GM12878 (cell line): Measurements from ENCODE around the gene KRT14. TPM values are rescaled to one million over a fixed set of nuclear protein-coding genes. Genes with fewer than 3 reads are reported as not detected.

Experiments
- ATAC-seq: fragments of 200-7000 bp; cut with Tn5 transposase; 3 replicates; pipeline ENCODE4 v1.9.1; 2020; ENCODE audit warnings: mild to moderate bottlenecking, moderate library complexity
- BruUV-seq: library from RNA; stranded (reverse); fragments of 400-500 nt; replicated peaks from 2 replicates; lab custom pipeline; 2021; lab: Mats Ljungman, UMichigan
- CTCF ChIA-PET: fragments of 300-600 bp; sonication (Branson Sonifier 250); formaldehyde crosslinking; extraction: SDS; loops from one replicate; lab custom pipeline; 2021; ENCODE audit warnings: inconsistent platforms; lab: Yijun Ruan, JAX
- POLR2A ChIA-PET: fragments of 350-600 bp; formaldehyde crosslinking; extraction: SDS; loops from one replicate; lab custom pipeline; 2021; ENCODE audit warnings: inconsistent platforms; lab: Charles Lee
- RAD21 ChIA-PET: fragments of 300-600 bp; sonication (Branson Sonifier 250); formaldehyde crosslinking; loops from one replicate; lab custom pipeline; 2023; ENCODE audit warnings: antibody characterized with exemption; ENCODE audit not compliant: unreplicated experiment; lab: Charles Lee
- SMC1A ChIA-PET: fragments of 300-600 bp; sonication (Branson Sonifier 250); formaldehyde crosslinking; loops from one replicate; lab custom pipeline; 2023; ENCODE audit not compliant: unreplicated experiment, uncharacterized antibody; lab: Charles Lee
- DNase-seq: peaks from one replicate; pipeline ENCODE4 v3.0.0-alpha.2; 2011; ENCODE audit warnings: low read depth, low spot score
- FAIRE-seq: peaks from 3 replicates; lab custom pipeline; 2011; peaks lifted over from hg19 to GRCh38; lab: Jason Lieb, UNC
- H2AFZ ChIP-seq: 2 replicates; pipeline ENCODE4 v1.6.0; 2011; ENCODE audit warnings: low read depth, low read length, control low read depth; ENCODE audit not compliant: control insufficient read depth
- H3K27ac ChIP-seq: 2 replicates; pipeline ENCODE4 v1.5.1; 2011; ENCODE audit warnings: control low read depth; ENCODE audit not compliant: control insufficient read depth, insufficient read depth
- H3K27me3 ChIP-seq, 2 experiments: replicated peaks in 1 of 2; 2 replicates each; pipeline versions ENCODE4 v1.6.0 to v1.6.1; 2011; ENCODE audit warnings: low read length in 1 of 2; ENCODE audit not compliant: control insufficient read depth in 2 of 2, insufficient read depth in 2 of 2
- H3K36me3 ChIP-seq, 2 experiments: 2 replicates each; pipeline ENCODE4 v1.5.1; 2011; ENCODE audit warnings: low read length in 1 of 2; ENCODE audit not compliant: control insufficient read depth in 2 of 2, insufficient read depth in 2 of 2
- H3K4me1 ChIP-seq: 2 replicates; pipeline ENCODE4 v1.6.1; 2011; ENCODE audit warnings: mild to moderate bottlenecking, low read length, moderate library complexity, mixed read lengths; ENCODE audit not compliant: control insufficient read depth, insufficient read depth
- H3K4me2 ChIP-seq: 2 replicates; pipeline ENCODE4 v1.6.0; 2011; ENCODE audit warnings: control low read depth; ENCODE audit not compliant: control insufficient read depth, insufficient read depth
- H3K4me3 ChIP-seq: fragments of 200-600 bp; sonication (generic); 2 replicates; pipeline ENCODE4 v1.5.1; 2016
- H3K79me2 ChIP-seq: 2 replicates; pipeline ENCODE4 v1.6.0; 2011; ENCODE audit warnings: low read length; ENCODE audit not compliant: control insufficient read depth, insufficient read depth
- H3K9ac ChIP-seq: 2 replicates; pipeline ENCODE4 v1.8.0; 2011; ENCODE audit warnings: low read length, control low read depth, mixed read lengths; ENCODE audit not compliant: control insufficient read depth, insufficient read depth
- H3K9me3 ChIP-seq: replicated peaks from 3 replicates; pipeline ENCODE4 v1.5.1; 2011; ENCODE audit warnings: mild to moderate bottlenecking, low read length; ENCODE audit not compliant: control insufficient read depth, insufficient read depth
- H4K20me1 ChIP-seq: 2 replicates; pipeline ENCODE4 v1.6.0; 2011; ENCODE audit not compliant: control insufficient read depth, insufficient read depth
- CBFB ChIP-seq: IDR thresholded peaks from 2 replicates; pipeline ENCODE4 v1.6.1; 2016; ENCODE audit warnings: antibody characterized with exemption, low read depth
- CEBPB ChIP-seq, 2 experiments: fragments of 150-350 bp in 1 of 2; IDR thresholded peaks; 2 replicates each; pipeline ENCODE4 v1.6.1; 2012 to 2014; ENCODE audit warnings: low read depth in 2 of 2, low read length in 2 of 2, borderline replicate concordance in 1 of 2, inconsistent platforms in 1 of 2
- MAX ChIP-seq: IDR thresholded peaks from 2 replicates; pipeline ENCODE4 v1.6.1; 2012; ENCODE audit warnings: low read depth, low read length, improper control_type of control experiment
- RAD21 ChIP-seq: IDR thresholded peaks from 2 replicates; pipeline ENCODE4 v1.6.1; 2011; ENCODE audit warnings: mild to moderate bottlenecking, low read depth, low read length, moderate library complexity; ENCODE audit not compliant: insufficient read depth
- SP1 ChIP-seq: IDR thresholded peaks from one replicate; pipeline ENCODE4 v1.6.1; 2011; ENCODE audit warnings: low read depth, low read length
- WRNIP1 ChIP-seq: IDR thresholded peaks from 2 replicates; pipeline ENCODE4 v1.6.1; 2011; ENCODE audit warnings: low read depth, low read length, improper control_type of control experiment, borderline replicate concordance
- ZNF592 ChIP-seq: fragments of 450-650 bp; IDR thresholded peaks from 2 replicates; pipeline ENCODE4 v1.6.1; 2017; ENCODE audit warnings: mild to moderate bottlenecking, moderate library complexity
- WGBS: methylation state at CpG from one replicate; pipeline ENCODE4 v1.1.6; 2016; ENCODE audit warnings: low lambda C conversion rate; ENCODE audit not compliant: insufficient replicate concordance, insufficient coverage; ENCODE audit errors: missing lambda C conversion rate; 5-methylcytosine and 5-hydroxymethylcytosine counted together
- in situ Hi-C: fragments of 300-500 bp; cut with MboI; formaldehyde crosslinking; loops from 9 replicates; pipeline ENCODE4 v1.14.3; 2018; ENCODE audit warnings: mixed read lengths
- intact Hi-C: fragments of 100-400 bp; cut with micrococcal nuclease; formaldehyde crosslinking; loops from one replicate; pipeline ENCODE4 v1.14.2; 2022; ENCODE audit not compliant: unreplicated experiment
- polyA plus RNA-seq, 11 experiments: library from polyadenylated mRNA; depleted of rRNA in 4 of 11; unstranded in 6 of 11; stranded (reverse) in 5 of 11; fragments of >200 nt; fragmentation: Nextera tagmentation in 4 of 11; fragmentation: Illumina TruSeq in 1 of 11; extraction: Ambion mirVana in 4 of 11; extraction: Trizol in 1 of 11; gene quantifications; 1 replicate in 1 of 11; 2 replicates in 10 of 11; pipeline versions ENCODE4 v1.2.1 to v1.2.3, GENCODE V29; 2011 to 2016; ENCODE audit warnings: inconsistent platforms in 2 of 11, missing spikeins in 2 of 11, low read depth in 1 of 11
- total RNA-seq, 4 experiments: library from RNA; depleted of rRNA in 3 of 4; stranded (reverse); fragments of >200 nt in 3 of 4; fragmentation: Illumina TruSeq in 1 of 4; extraction: Trizol in 1 of 4; gene quantifications; 2 replicates each; pipeline versions ENCODE4 v1.2.1 to v1.2.3, GENCODE V29; 2013 to 2021

KRT14 gene
- total and polyA plus RNA-seq, 10 of the 15 experiments (the other 5 are each of a cell fraction or from before 2014, with no cell fraction given) = 1.5 TPM; not detected in 9

GRCh38 chr17:41629826-41630670 is 43.4 kb upstream of the KRT14 start:
- in situ Hi-C loops (no loop called here), intact Hi-C loops (no loop called here)
- Histone ChIP-seq H3K27ac (no peak overlapping the region), H4K20me1 (no peaks in the 10 kb centered on the region), H3K9ac (no peak overlapping the region), H2AFZ (no peak overlapping the region), H3K9me3 (no peaks in the 10 kb centered on the region), H3K4me2 (no peak overlapping the region), H3K27me3 (no peaks in the 10 kb centered on the region), H3K4me1 (no peaks in the 10 kb centered on the region), H3K4me3 (no peak overlapping the region), H3K79me2 (no peaks in the 10 kb centered on the region), H3K36me3 (no peaks in the 10 kb centered on the region)
- ATAC-seq = no peak
- 14% methylated on average over 13 of the region's 13 CpGs for WGBS
- FAIRE-seq = no peak
- no TSS peak for BruUV-seq
- CTCF ChIA-PET = interaction anchor here (1.6 kb wide), 1 partner anchor 19 kb away, joined by 3 read pairs; no protein-coding TSS in a partner anchor
- RAD21 ChIA-PET = no interaction called here
- DNase-seq = no peak
- SMC1A ChIA-PET = interaction anchor here (1.3 kb wide), 1 partner anchor 19 kb away, joined by 6 read pairs; no protein-coding TSS in a partner anchor
- POLR2A ChIA-PET = no interaction called here
- no peak for TF ChIP-seq ZNF592
- TF ChIP-seq CBFB = no peak
- no peak for TF ChIP-seq CEBPB (IDR thresholded peaks at IDR 0.05; ENCODE audit: borderline replicate concordance in 1 of 2, low read depth in 2 of 2, low read length in 2 of 2)
- no peak for TF ChIP-seq RAD21
- no peak for TF ChIP-seq WRNIP1
- no peak for TF ChIP-seq MAX
- TF ChIP-seq SP1 = no peak
